CD14-positive monocyte (primary cell): ENCODE measurements around the gene ALG5. TPM values are rescaled to one million over a fixed set of nuclear protein-coding genes. Genes with fewer than 3 reads are reported as not detected.

ENCODE experiments used
- DNase-seq, 3 donors: peaks; one replicate each; pipeline ENCODE4 v3.0.0-alpha.2; 2011 to 2022
- H2AFZ ChIP-seq: 2 replicates; pipeline ENCODE4 v1.6.0; 2012; ENCODE audit warnings: mild to moderate bottlenecking, low read depth, low read length, inconsistent platforms; ENCODE audit not compliant: insufficient read depth, poor library complexity, severe bottlenecking
- H3K27ac ChIP-seq, 2 donors: 1 replicate in 1 of 2; 2 replicates in 1 of 2; pipeline ENCODE4 v1.5.1; 2012 to 2013; ENCODE audit warnings: low read length in 2 of 2, control low read depth in 1 of 2, inconsistent platforms in 1 of 2, low read depth in 1 of 2, mild to moderate bottlenecking in 1 of 2
- H3K27me3 ChIP-seq, 2 donors: one replicate each; pipeline versions ENCODE4 v1.6.0 to v1.6.1; 2011 to 2013; ENCODE audit warnings: low read length in 2 of 2; ENCODE audit not compliant: control insufficient read depth in 2 of 2, insufficient read depth in 2 of 2
- H3K36me3 ChIP-seq, 2 donors: replicated peaks in 1 of 2; 1 replicate in 1 of 2; 2 replicates in 1 of 2; pipeline versions ENCODE4 v1.5.1 to v1.6.1; 2012 to 2013; ENCODE audit warnings: low read length in 2 of 2, control low read depth in 1 of 2, inconsistent platforms in 1 of 2, mild to moderate bottlenecking in 1 of 2; ENCODE audit not compliant: insufficient read depth in 2 of 2, control insufficient read depth in 1 of 2
- H3K4me1 ChIP-seq, 2 donors: 1 replicate in 1 of 2; 2 replicates in 1 of 2; pipeline versions ENCODE4 v1.5.1 to v1.6.1; 2012 to 2013; ENCODE audit warnings: low read length in 2 of 2, control low read depth in 1 of 2, inconsistent platforms in 1 of 2, mild to moderate bottlenecking in 1 of 2, moderate library complexity in 1 of 2; ENCODE audit not compliant: insufficient read depth in 2 of 2, control insufficient read depth in 1 of 2
- H3K4me2 ChIP-seq: replicated peaks from 2 replicates; pipeline ENCODE3; 2012; ENCODE audit warnings: low read length, moderate library complexity, mild to moderate bottlenecking; ENCODE audit not compliant: poor library complexity, severe bottlenecking; ENCODE audit errors: extremely low read depth
- H3K4me3 ChIP-seq, 3 experiments: fragments of 200-600 bp in 1 of 3; sonication (generic) in 1 of 3; replicated peaks in 1 of 3; 1 replicate in 2 of 3; 2 replicates in 1 of 3; pipeline ENCODE4 v1.5.1; 2011 to 2013; ENCODE audit warnings: low read length in 3 of 3, mild to moderate bottlenecking in 3 of 3, control low read depth in 2 of 3, low read depth in 2 of 3, inconsistent platforms in 1 of 3, moderate library complexity in 1 of 3
- H3K79me2 ChIP-seq: 2 replicates; pipeline ENCODE4 v1.6.0; 2012; ENCODE audit warnings: mild to moderate bottlenecking, control low read depth, inconsistent platforms, low read length, moderate library complexity; ENCODE audit not compliant: insufficient read depth
- H3K9ac ChIP-seq: 2 replicates; pipeline ENCODE4 v1.6.0; 2017; ENCODE audit warnings: low read length, mild to moderate bottlenecking; ENCODE audit not compliant: insufficient read depth, poor library complexity, severe bottlenecking
- H3K9me3 ChIP-seq, 2 donors: replicated peaks in 1 of 2; 1 replicate in 1 of 2; 2 replicates in 1 of 2; pipeline versions ENCODE4 v1.5.1 to v1.6.1; 2012 to 2013; ENCODE audit warnings: low read length in 2 of 2, control low read depth in 1 of 2; ENCODE audit not compliant: control insufficient read depth in 1 of 2, insufficient read depth in 1 of 2
- H4K20me1 ChIP-seq: 2 replicates; pipeline ENCODE4 v1.6.0; 2012; ENCODE audit warnings: mild to moderate bottlenecking, low read length, control low read depth, moderate library complexity; ENCODE audit not compliant: insufficient read depth
- H3K27ac Mint-ChIP-seq, 7 donors: one replicate each; pipeline ENCODE4 v1.8.0; 2020; ENCODE audit warnings: mild to moderate bottlenecking in 7 of 7, mixed read lengths in 7 of 7, moderate library complexity in 6 of 7, inconsistent platforms in 2 of 7
- H3K27me3 Mint-ChIP-seq, 3 donors: one replicate each; pipeline ENCODE4 v1.8.0; 2021 to 2022; ENCODE audit warnings: low read depth in 3 of 3, mild to moderate bottlenecking in 3 of 3, mixed read lengths in 3 of 3, moderate library complexity in 3 of 3, inconsistent platforms in 1 of 3
- H3K36me3 Mint-ChIP-seq, 2 donors: one replicate each; pipeline ENCODE4 v1.8.0; 2020; ENCODE audit warnings: mixed read lengths in 2 of 2, inconsistent platforms in 1 of 2, mild to moderate bottlenecking in 1 of 2
- H3K4me1 Mint-ChIP-seq: one replicate; pipeline ENCODE4 v1.8.0; 2020; ENCODE audit warnings: mild to moderate bottlenecking, mixed read lengths
- H3K4me3 Mint-ChIP-seq, 2 donors: one replicate each; pipeline ENCODE4 v1.8.0; 2020; ENCODE audit warnings: mild to moderate bottlenecking in 2 of 2, mixed read lengths in 2 of 2, moderate library complexity in 1 of 2
- H3K9me3 Mint-ChIP-seq, 7 donors: one replicate each; pipeline ENCODE4 v1.8.0; 2020 to 2022; ENCODE audit warnings: mixed read lengths in 7 of 7, mild to moderate bottlenecking in 6 of 7, moderate library complexity in 6 of 7, inconsistent platforms in 2 of 7
- WGBS: methylation state at CpG from one replicate; pipeline ENCODE4 v1.1.5; 2013; ENCODE audit warnings: missing lambda C conversion rate; ENCODE audit not compliant: insufficient coverage; 5-methylcytosine and 5-hydroxymethylcytosine counted together
- intact Hi-C, 2 donors: fragments of 100-400 bp; cut with micrococcal nuclease; formaldehyde crosslinking; loops; one replicate each; pipeline versions ENCODE4 v1.15.0 to v1.15.1; 2023
- polyA plus RNA-seq, 3 donors: library from polyadenylated mRNA; depleted of rRNA in 1 of 3; unstranded in 2 of 3; stranded (reverse) in 1 of 3; fragments of 300-500 nt in 2 of 3; fragments of >200 nt in 1 of 3; fragmentation: Illumina TruSeq in 2 of 3; gene quantifications; 1 replicate in 2 of 3; 2 replicates in 1 of 3; pipeline ENCODE4 v1.2.3, GENCODE V29; 2012 to 2021
- TF ChIP-seq, protein P1 (sequence below): fragments of 200-600 bp; IDR thresholded peaks from one replicate; pipeline ENCODE4 v1.8.0; 2022; ENCODE audit warnings: antibody characterized with exemption, mild to moderate bottlenecking

ALG5 gene
- polyA plus RNA-seq, 3 donors, result 19.3 to 77.5 (median 73.3) TPM

DNA sequence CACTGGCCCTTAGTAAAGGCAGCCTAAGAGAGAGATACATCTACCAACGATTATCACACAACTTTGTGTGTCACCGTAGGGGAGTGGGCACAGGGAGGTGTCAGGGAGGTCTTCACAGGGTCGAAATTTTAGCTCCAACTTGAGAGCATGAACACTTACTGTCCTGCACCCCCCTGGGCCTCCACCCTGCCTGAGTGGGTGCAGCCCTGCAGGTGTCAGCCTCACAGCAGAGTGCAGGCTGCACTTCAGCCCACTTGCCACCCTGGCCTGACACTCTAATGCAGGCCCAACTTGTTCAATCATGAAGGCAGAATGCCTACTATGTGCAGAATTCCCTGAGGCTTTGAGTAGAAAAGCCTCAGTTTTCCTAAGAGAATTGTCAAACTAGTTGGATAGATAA lies 75.1 kb downstream of the ALG5 start:
- TF ChIP-seq, protein P1, sequence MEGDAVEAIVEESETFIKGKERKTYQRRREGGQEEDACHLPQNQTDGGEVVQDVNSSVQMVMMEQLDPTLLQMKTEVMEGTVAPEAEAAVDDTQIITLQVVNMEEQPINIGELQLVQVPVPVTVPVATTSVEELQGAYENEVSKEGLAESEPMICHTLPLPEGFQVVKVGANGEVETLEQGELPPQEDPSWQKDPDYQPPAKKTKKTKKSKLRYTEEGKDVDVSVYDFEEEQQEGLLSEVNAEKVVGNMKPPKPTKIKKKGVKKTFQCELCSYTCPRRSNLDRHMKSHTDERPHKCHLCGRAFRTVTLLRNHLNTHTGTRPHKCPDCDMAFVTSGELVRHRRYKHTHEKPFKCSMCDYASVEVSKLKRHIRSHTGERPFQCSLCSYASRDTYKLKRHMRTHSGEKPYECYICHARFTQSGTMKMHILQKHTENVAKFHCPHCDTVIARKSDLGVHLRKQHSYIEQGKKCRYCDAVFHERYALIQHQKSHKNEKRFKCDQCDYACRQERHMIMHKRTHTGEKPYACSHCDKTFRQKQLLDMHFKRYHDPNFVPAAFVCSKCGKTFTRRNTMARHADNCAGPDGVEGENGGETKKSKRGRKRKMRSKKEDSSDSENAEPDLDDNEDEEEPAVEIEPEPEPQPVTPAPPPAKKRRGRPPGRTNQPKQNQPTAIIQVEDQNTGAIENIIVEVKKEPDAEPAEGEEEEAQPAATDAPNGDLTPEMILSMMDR, result no peak
- H3K27ac Mint-ChIP-seq, result no peak overlapping the region
- peaks cover 29 to 44% (median 39%) of the 10 kb centered on the region in 3 donors for H3K27me3 Mint-ChIP-seq

DNA sequence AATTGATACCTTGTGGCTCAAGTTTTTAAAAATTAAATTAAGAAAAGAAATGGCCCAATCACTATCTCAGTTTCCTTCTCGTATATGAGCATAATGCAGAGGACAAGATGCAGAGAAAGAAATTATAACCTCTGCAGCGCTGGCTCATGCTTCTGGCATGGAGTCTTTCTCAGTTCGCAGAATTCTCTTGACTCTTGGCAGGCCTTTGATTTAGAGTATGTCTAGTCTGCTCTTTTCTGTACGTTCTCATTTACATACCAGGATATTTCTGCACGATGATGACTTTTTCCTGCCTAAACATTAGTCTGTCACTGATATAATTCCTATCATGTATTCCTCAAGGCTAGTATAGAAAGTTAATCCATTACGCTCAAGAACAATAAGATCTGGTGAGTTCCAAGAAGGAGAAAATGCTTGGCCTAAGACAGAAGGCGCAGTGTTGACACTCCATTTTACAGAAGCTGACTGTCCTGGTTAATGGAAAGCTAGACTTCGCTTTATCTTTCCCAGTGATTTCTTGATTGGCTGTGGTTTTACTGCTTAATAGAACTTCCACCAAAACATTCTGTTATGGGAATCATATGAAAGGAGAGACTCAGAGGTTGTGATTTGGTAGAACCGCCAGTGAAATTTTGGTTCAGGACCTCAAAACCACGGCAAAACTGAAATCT lies 77.4 kb downstream of the ALG5 start:
- H3K27me3 ChIP-seq, result peaks cover 48 to 50% of the 10 kb centered on the region in 2 donors
- no peaks in the 10 kb centered on the region for H3K36me3 ChIP-seq
- Mint-ChIP-seq H3K4me1 (peaks cover 8% of the 10 kb centered on the region), H3K9me3 (peaks cover 0 to 6% (median 3%) of the 10 kb centered on the region in 7 donors), H3K36me3 (peaks cover 0 to 3% of the 10 kb centered on the region in 2 donors), H3K27me3 (peaks cover 47 to 64% (median 56%) of the 10 kb centered on the region in 3 donors), H3K27ac (no peak overlapping the region), H3K4me3 (peak overlapping the region in 1 of 2 donors; percentile 32)
- intact Hi-C loops, result no loop called here
- no peaks in the 10 kb centered on the region for H4K20me1 ChIP-seq
- no peak overlapping the region for H3K27ac ChIP-seq
- no peak overlapping the region for H3K9ac ChIP-seq
- H3K4me3 ChIP-seq, result no peak overlapping the region
- TF ChIP-seq, protein P1, result no peak
- no peak for DNase-seq
- WGBS, result no CpG with 5 or more reads among the region's 10 CpGs
- no peaks in the 10 kb centered on the region for H3K9me3 ChIP-seq
- H3K4me1 ChIP-seq, result peaks cover 3 to 5% of the 10 kb centered on the region in 2 donors
- no peak overlapping the region for H2AFZ ChIP-seq
- H3K4me2 ChIP-seq, result no peak overlapping the region
- no peaks in the 10 kb centered on the region for H3K79me2 ChIP-seq

More for the DNA sequence above, 75.1 kb downstream of the ALG5 start:
- no peak overlapping the region for H2AFZ ChIP-seq
- DNase-seq, result no peak
- whole genome bisulfite sequencing, result 86% methylated on average over 1 of the region's 3 CpGs
- H4K20me1 ChIP-seq, result no peaks in the 10 kb centered on the region
- H3K36me3 ChIP-seq, result no peaks in the 10 kb centered on the region
- no peak overlapping the region for H3K4me3 ChIP-seq
- Mint-ChIP-seq H3K4me3 (no peak overlapping the region), H3K9me3 (peaks cover 0 to 6% (median 2%) of the 10 kb centered on the region in 7 donors), H3K4me1 (peaks cover 7% of the 10 kb centered on the region), H3K36me3 (peaks cover 0 to 3% of the 10 kb centered on the region in 2 donors)
- no peaks in the 10 kb centered on the region for H3K79me2 ChIP-seq
- H3K4me2 ChIP-seq, result no peak overlapping the region
- H3K9ac ChIP-seq, result no peak overlapping the region
- no peak overlapping the region for H3K27ac ChIP-seq
- H3K27me3 ChIP-seq, result peaks cover 28 to 30% of the 10 kb centered on the region in 2 donors
- H3K4me1 ChIP-seq, result peaks cover 3 to 5% of the 10 kb centered on the region in 2 donors
- intact Hi-C loops, result no loop called here
- H3K9me3 ChIP-seq, result no peaks in the 10 kb centered on the region
